ENCODE measurements around the gene ATRX. TPM values are rescaled to one million over a fixed set of nuclear protein-coding genes. Genes with fewer than 3 reads are reported as not detected.

The ATRX gene, protein sequence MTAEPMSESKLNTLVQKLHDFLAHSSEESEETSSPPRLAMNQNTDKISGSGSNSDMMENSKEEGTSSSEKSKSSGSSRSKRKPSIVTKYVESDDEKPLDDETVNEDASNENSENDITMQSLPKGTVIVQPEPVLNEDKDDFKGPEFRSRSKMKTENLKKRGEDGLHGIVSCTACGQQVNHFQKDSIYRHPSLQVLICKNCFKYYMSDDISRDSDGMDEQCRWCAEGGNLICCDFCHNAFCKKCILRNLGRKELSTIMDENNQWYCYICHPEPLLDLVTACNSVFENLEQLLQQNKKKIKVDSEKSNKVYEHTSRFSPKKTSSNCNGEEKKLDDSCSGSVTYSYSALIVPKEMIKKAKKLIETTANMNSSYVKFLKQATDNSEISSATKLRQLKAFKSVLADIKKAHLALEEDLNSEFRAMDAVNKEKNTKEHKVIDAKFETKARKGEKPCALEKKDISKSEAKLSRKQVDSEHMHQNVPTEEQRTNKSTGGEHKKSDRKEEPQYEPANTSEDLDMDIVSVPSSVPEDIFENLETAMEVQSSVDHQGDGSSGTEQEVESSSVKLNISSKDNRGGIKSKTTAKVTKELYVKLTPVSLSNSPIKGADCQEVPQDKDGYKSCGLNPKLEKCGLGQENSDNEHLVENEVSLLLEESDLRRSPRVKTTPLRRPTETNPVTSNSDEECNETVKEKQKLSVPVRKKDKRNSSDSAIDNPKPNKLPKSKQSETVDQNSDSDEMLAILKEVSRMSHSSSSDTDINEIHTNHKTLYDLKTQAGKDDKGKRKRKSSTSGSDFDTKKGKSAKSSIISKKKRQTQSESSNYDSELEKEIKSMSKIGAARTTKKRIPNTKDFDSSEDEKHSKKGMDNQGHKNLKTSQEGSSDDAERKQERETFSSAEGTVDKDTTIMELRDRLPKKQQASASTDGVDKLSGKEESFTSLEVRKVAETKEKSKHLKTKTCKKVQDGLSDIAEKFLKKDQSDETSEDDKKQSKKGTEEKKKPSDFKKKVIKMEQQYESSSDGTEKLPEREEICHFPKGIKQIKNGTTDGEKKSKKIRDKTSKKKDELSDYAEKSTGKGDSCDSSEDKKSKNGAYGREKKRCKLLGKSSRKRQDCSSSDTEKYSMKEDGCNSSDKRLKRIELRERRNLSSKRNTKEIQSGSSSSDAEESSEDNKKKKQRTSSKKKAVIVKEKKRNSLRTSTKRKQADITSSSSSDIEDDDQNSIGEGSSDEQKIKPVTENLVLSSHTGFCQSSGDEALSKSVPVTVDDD (N-terminal part only)
- 100 to 1,000 TPM in 3 of 4 donors, 10 to 100 TPM in 1; 86.5 to 148 (median 114) TPM for total RNA-seq

DNA sequence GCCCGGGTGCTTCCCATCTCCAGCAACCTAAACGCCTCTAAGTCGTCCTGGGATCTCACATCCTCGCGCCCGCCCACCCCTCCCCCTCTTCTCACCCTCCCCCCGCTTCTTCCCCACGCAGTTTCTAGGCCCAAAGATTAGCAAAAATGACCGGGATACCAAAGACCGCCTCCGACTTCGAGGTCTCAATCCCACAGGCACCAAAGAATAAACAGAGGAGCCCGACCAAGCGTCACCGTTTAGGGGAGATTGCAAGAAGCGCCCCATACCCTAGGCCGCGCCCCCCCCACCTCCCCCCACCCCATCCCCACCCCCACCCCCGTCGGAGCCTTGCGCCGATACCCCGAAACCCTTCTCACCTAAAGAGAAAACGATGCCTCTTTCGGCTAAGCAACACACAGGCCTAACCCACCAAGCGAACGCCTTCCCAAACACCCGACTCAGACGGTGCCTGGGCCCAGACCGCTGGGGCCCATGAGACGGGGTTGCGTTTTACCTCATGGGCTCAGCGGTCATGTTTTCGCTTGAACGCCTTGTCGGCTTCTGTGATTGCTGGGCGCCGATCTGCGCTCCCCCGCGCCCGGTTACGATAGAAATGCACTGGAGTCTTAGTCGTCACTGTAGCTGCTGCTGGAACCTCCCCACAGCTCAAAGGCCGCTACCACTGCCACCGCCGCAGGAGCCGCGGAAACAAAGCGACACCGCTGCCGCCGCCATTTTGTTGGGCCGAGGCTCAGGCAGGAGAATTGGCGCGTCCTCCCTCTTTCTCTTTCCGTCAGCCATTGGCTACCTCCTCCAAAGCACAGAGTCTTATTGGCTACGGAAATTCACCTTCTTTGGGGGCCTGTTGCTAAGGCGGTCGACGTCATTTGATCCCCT lies at the start of gene ATRX:
Gene ATRX, minus strand, starts transcription at position 731 of the 879 bp plus-strand sequence. Its CDS starts 215 bp downstream, at position 516.
- TF ChIP-seq CTCF (IDR thresholded peaks at IDR 0.05; ENCODE audit: low read depth), result no peak

DNA sequence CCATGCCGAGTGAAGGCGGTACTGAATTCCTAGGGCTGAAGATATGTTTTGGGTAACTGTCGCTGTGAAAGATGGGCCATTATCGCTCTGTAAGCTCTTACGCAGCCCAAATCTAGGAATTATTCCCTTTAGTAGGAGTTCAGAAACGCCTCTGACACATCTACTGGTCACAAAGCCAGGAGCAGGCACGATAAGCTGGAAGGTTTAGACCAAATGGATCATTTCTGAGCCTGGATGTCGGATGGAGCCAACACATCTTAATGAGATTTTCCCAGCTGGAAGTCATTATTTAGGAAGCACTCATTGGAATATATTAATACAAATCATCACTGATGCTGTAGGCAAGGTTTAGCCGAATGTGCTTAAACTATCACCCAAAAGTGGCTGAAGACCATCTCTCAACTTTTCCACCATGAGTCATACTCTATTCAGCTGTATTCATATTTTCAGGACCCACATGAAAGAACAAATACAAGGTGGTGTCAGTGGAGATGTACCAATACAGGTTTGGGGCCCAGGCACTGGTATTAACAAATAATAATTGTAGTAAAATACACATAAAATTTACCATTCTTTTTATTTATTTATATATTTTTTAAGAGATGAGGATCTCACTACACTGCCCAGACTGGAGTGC lies 34.2 kb upstream of the ATRX start:
- no peak for TF ChIP-seq CTCF (IDR thresholded peaks at IDR 0.05; ENCODE audit: low read depth)

DNA sequence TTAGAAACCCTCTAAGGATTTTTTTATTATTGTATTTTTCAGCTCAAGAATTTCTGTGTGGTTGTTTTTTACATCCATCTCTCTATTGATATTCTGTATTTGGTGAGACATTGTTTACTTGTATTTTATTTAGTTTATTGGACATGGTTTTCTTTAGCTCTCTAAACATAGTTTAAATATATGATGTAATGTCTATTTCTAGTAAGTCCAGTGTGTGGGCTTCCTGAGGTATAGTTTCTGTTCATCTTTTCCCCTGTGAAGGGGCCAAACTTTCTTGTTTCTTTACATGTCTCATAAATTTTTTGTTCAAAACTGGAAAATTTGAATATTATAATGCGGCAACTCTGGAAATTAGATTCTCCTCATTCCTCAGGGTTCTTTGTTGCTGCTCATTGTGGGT lies 28.2 kb upstream of the ATRX start:
- no peak for TF ChIP-seq CTCF (IDR thresholded peaks at IDR 0.05; ENCODE audit: low read depth)

- no peak for TF ChIP-seq CTCF (IDR thresholded peaks at IDR 0.05; ENCODE audit: low read depth)
These were observed 16.2 kb upstream of the ATRX start for GRCh38 chrX:77802201-77802600.

- TF ChIP-seq CTCF (IDR thresholded peaks at IDR 0.05; ENCODE audit: low read depth), result no peak
These were observed 9.1 kb upstream of the ATRX start for GRCh38 chrX:77795124-77795523.

GRCh38 chrX:77793946-77794345 lies 7.9 kb upstream of the ATRX start:
- TF ChIP-seq CTCF (IDR thresholded peaks at IDR 0.05; ENCODE audit: low read depth), result no peak

Data from subcutaneous adipose tissue (tissue), 4 donors.